Neutrophil (primary cell): ENCODE measurements around the gene UQCRFS1.

Experiments
- H3K27ac ChIP-seq: fragments of 200-600 bp; sonication (generic); 2 replicates; pipeline ENCODE4 v1.5.1; 2016; ENCODE audit warnings: mild to moderate bottlenecking, moderate library complexity
- H3K27me3 ChIP-seq: fragments of 200-600 bp; sonication (generic); 2 replicates; pipeline ENCODE4 v1.6.0; 2016; ENCODE audit warnings: mild to moderate bottlenecking
- H3K36me3 ChIP-seq: fragments of 200-600 bp; sonication (generic); 2 replicates; pipeline ENCODE4 v1.5.1; 2017
- H3K4me1 ChIP-seq, 2 experiments: fragments of 200-600 bp in 1 of 2; sonication (generic) in 1 of 2; 1 replicate in 1 of 2; 2 replicates in 1 of 2; pipeline versions ENCODE4 v1.5.1 to v1.6.1; 2013 to 2016; ENCODE audit warnings: low read depth in 1 of 2, low read length in 1 of 2, mild to moderate bottlenecking in 1 of 2, moderate library complexity in 1 of 2; ENCODE audit not compliant: control insufficient read depth in 1 of 2, insufficient read depth in 1 of 2
- H3K4me3 ChIP-seq, 2 experiments: fragments of 200-600 bp in 1 of 2; sonication (generic) in 1 of 2; 1 replicate in 1 of 2; 2 replicates in 1 of 2; pipeline ENCODE4 v1.5.1; 2013 to 2016; ENCODE audit warnings: low read depth in 1 of 2, low read length in 1 of 2, mild to moderate bottlenecking in 1 of 2, moderate library complexity in 1 of 2
- H3K9me3 ChIP-seq: fragments of 200-600 bp; sonication (generic); 2 replicates; pipeline ENCODE4 v1.5.1; 2016
- CTCF ChIP-seq: fragments of 200-600 bp; sonication (generic); IDR thresholded peaks from 2 replicates; pipeline ENCODE4 v1.5.1; 2016; ENCODE audit warnings: antibody characterized with exemption

UQCRFS1 gene

DNA sequence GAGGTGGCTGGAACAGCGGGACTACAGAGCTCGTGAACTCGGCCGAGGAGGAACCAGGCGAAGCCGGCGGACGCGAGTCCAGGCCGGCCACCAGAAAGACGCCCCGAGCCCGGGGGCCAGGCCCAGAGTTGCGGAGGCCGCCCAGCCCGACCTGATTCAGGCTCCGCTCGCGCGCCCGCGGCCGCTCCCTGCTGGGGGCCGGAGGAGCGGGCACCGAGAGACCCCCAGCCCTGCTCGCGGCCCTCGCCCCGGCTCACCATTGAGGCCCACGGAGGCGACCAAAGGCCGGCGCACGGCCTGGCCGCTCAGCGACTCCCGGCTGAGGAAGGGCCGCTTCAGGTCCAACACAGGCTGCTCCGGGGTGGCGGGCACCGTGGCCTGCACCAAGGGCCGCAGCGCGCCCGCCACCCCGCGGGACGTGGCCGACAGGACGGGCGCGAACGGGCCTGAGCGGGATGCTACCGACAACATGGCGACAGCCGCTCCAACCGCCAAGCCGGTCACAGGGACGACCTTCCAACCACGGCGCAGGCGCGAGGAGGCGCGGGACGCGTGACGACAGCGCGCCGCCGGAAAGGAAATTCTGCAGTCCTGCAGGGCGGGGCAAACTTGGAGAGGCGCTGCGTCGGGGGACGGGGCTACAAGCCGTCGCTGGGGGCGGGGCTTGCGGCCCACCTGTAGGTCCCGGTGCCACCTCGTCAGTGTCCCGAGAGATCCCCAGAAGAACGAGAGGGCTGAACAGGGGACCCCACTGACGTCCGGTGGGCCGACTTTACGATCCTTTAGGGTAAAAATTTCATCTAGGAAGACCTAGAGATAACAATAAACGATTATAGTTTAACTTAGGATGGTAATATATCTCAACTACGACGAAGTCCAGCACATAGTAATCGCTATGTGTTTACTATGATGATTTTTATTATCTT lies at the start of gene UQCRFS1:
UQCRFS1 (minus strand) TSS at position 504 of the 926 bp plus-strand sequence; CDS start at position 471, 33 bp downstream.
- Histone ChIP-seq H3K27me3 (peaks cover under 1% of the 10 kb centered on the region), H3K36me3 (no peaks in the 10 kb centered on the region), H3K4me3 (peak within 1 kb of the TSS; percentile 64 to 70), H3K9me3 (no peaks in the 10 kb centered on the region), H3K4me1 (peaks cover 36 to 38% of the 10 kb centered on the region in 2 experiments), H3K27ac (peak within 1 kb of the TSS; percentile 88)
- no peak for TF ChIP-seq CTCF

GRCh38 chr19:29262085-29262484 lies 49.1 kb upstream of the UQCRFS1 start:
- H3K4me1 ChIP-seq, result no peaks in the 10 kb centered on the region
- no peak for TF ChIP-seq CTCF
- no peak overlapping the region for H3K4me3 ChIP-seq
- H3K9me3 ChIP-seq, result no peaks in the 10 kb centered on the region
- no peaks in the 10 kb centered on the region for H3K36me3 ChIP-seq
- no peaks in the 10 kb centered on the region for H3K27me3 ChIP-seq
- no peak overlapping the region for H3K27ac ChIP-seq

- Histone ChIP-seq H3K27me3 (no peaks in the 10 kb centered on the region), H3K36me3 (no peaks in the 10 kb centered on the region), H3K4me3 (no peak overlapping the region), H3K9me3 (no peaks in the 10 kb centered on the region), H3K4me1 (no peaks in the 10 kb centered on the region), H3K27ac (no peak overlapping the region)
- TF ChIP-seq CTCF, result no peak
Measured at GRCh38 chr19:29260477-29261317, 47.7 kb upstream of the UQCRFS1 start.

DNA sequence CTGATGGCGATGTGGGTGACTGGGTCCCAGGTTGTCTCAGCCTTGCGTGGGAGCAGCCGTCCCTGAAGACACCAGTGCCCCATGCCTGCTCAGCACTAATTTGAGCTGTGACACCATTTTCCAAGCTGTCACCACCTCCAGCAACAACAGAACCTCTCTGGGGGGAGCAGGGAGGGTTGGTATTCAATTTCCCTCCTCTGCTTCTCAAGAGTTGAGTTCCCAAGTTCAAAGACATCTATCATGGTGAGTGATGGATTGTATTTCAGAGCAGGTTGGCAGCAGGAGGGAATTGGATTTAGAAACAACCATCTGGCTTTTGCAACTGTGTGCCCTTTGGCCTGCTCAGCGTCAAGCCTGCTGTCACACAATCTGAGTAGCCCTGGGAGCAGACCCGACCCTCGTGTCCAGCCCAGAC lies 46.9 kb upstream of the UQCRFS1 start:
- no peak for TF ChIP-seq CTCF
- H3K36me3 ChIP-seq, result no peaks in the 10 kb centered on the region
- H3K27ac ChIP-seq, result no peak overlapping the region
- H3K9me3 ChIP-seq, result no peaks in the 10 kb centered on the region
- H3K4me1 ChIP-seq, result no peaks in the 10 kb centered on the region
- no peak overlapping the region for H3K4me3 ChIP-seq
- no peaks in the 10 kb centered on the region for H3K27me3 ChIP-seq

GRCh38 chr19:29259153-29259552 lies 46.2 kb upstream of the UQCRFS1 start:
- Histone ChIP-seq H3K27ac (no peak overlapping the region), H3K9me3 (no peaks in the 10 kb centered on the region), H3K4me1 (no peaks in the 10 kb centered on the region), H3K36me3 (no peaks in the 10 kb centered on the region), H3K27me3 (no peaks in the 10 kb centered on the region), H3K4me3 (no peak overlapping the region)
- no peak for TF ChIP-seq CTCF
